A172 (cell line): ENCODE data around the gene MGAT4B. TPM values are rescaled to one million over a fixed set of nuclear protein-coding genes. Genes with fewer than 3 reads are reported as not detected.
"Not testable (repeated sequence)": the region's sequence is repeated elsewhere in the genome, so short reads cannot be mapped to it uniquely, and the experiment has no call there.

Source experiments
- DNase-seq: peaks from one replicate; pipeline ENCODE4 v3.0.0-alpha.2; 2015; ENCODE audit warnings: low spot score
- total RNA-seq: library from RNA; depleted of rRNA; stranded (reverse); fragments of >200 nt; shearing (Covaris generic); gene quantifications from 2 replicates; pipeline ENCODE4 v1.2.3, GENCODE V29; 2014

MGAT4B gene
- total RNA-seq, 1 experiment from 2014 or later, result 377 TPM

- no peak for DNase-seq
Measured at GRCh38 chr5:179795049-179795862, 11.4 kb downstream of the MGAT4B start.

GRCh38 chr5:179794575-179794974, 12.1 kb downstream of the MGAT4B start:
- DNase-seq, result no peak

- no peak for DNase-seq
Measured at GRCh38 chr5:179794171-179794570, 12.5 kb downstream of the MGAT4B start.

GRCh38 chr5:179793468-179794139, 13.1 kb downstream of the MGAT4B start, which contains the start of gene LTC4S:
TSS of gene LTC4S (plus strand) at chr5:179793986. CDS start at chr5:179794081, 95 bp downstream.
- peak; percentile 96 for DNase-seq

GRCh38 chr5:179792612-179793467, 13.8 kb downstream of the MGAT4B start:
- no peak for DNase-seq

GRCh38 chr5:179791881-179792611, 14.6 kb downstream of the MGAT4B start:
- no peak for DNase-seq

- not testable (repeated sequence) for DNase-seq
Measured at GRCh38 chr5:179789278-179789677, 17.4 kb downstream of the MGAT4B start.

- DNase-seq, result no peak
Measured at GRCh38 chr5:179788193-179788854, 18.3 kb downstream of the MGAT4B start.

- no peak for DNase-seq
Measured at GRCh38 chr5:179786861-179787260, 19.8 kb downstream of the MGAT4B start.

GRCh38 chr5:179783128-179783527, 23.5 kb downstream of the MGAT4B start:
- DNase-seq, result no peak

- DNase-seq, result no peak
Measured at GRCh38 chr5:179781846-179782245, 24.8 kb downstream of the MGAT4B start.

GRCh38 chr5:179780362-179780761, 26.3 kb downstream of the MGAT4B start:
- DNase-seq, result no peak

GRCh38 chr5:179779826-179780225, 26.8 kb downstream of the MGAT4B start:
- no peak for DNase-seq

- no peak for DNase-seq
Measured at GRCh38 chr5:179778591-179778990, 28.1 kb downstream of the MGAT4B start.

- DNase-seq, result no peak
Measured at GRCh38 chr5:179777909-179778308, 28.8 kb downstream of the MGAT4B start.

- no peak for DNase-seq
Measured at GRCh38 chr5:179777456-179777855, 29.2 kb downstream of the MGAT4B start.

GRCh38 chr5:179776411-179776938, 30.2 kb downstream of the MGAT4B start:
- DNase-seq, result no peak

GRCh38 chr5:179774442-179774841, 32.2 kb downstream of the MGAT4B start:
- DNase-seq, result no peak

- no peak for DNase-seq
Measured at GRCh38 chr5:179773686-179774040, 33.0 kb downstream of the MGAT4B start.

GRCh38 chr5:179772351-179772750, 34.3 kb downstream of the MGAT4B start:
- no peak for DNase-seq
